Measurements from ENCODE around the gene TRIM38. TPM values are rescaled to one million over a fixed set of nuclear protein-coding genes. Genes with fewer than 3 reads are reported as not detected.

TRIM38 gene
- total RNA-seq, 1 experiment from 2014 or later: 17.0 TPM

GRCh38 chr6:26021001-26021349 is 58.4 kb downstream of the TRIM38 start:
- Histone ChIP-seq H2AFZ (ENCODE audit: low read length) (no peak overlapping the region), H3K36me3 (ENCODE audit: insufficient read depth, low read length) (no peaks in the 10 kb centered on the region), H3K9me3 (ENCODE audit: low read length) (no peaks in the 10 kb centered on the region), H3K4me3 (ENCODE audit: low read length) (peak overlapping the region; percentile 83), H3K27me3 (ENCODE audit: low read length) (no peaks in the 10 kb centered on the region), H3K27ac (ENCODE audit: low read length) (peak overlapping the region; percentile 93), H3K9me2 (replicated peaks; ENCODE audit: insufficient read depth, low read length) (no peaks in the 10 kb centered on the region), H4K20me1 (ENCODE audit: insufficient read depth, low read depth, low read length) (no peaks in the 10 kb centered on the region), H3K9ac (ENCODE audit: low read length) (peak overlapping the region; percentile 95), H3K79me2 (ENCODE audit: low read length) (no peaks in the 10 kb centered on the region), H3K4me2 (ENCODE audit: low read depth, low read length, poor library complexity, severe bottlenecking) (peak overlapping the region; percentile 81), H3K4me1 (ENCODE audit: low read length) (peaks cover 27% of the 10 kb centered on the region)
- peak; percentile 88 for DNase-seq

GRCh38 chr6:26021350-26022131 is 58.9 kb downstream of the TRIM38 start:
- peaks cover 32% of the 10 kb centered on the region for H3K4me1 ChIP-seq (ENCODE audit: low read length)
- H3K36me3 ChIP-seq (ENCODE audit: insufficient read depth, low read length): no peaks in the 10 kb centered on the region
- H3K9me2 ChIP-seq (replicated peaks; ENCODE audit: insufficient read depth, low read length): no peaks in the 10 kb centered on the region
- H3K79me2 ChIP-seq (ENCODE audit: low read length): no peaks in the 10 kb centered on the region
- H2AFZ ChIP-seq (ENCODE audit: low read length): peak overlapping the region; percentile 29
- H3K4me2 ChIP-seq (ENCODE audit: low read depth, low read length, poor library complexity, severe bottlenecking): peak overlapping the region; percentile 81
- H3K9ac ChIP-seq (ENCODE audit: low read length): peak overlapping the region; percentile 95
- H4K20me1 ChIP-seq (ENCODE audit: insufficient read depth, low read depth, low read length): no peaks in the 10 kb centered on the region
- no peaks in the 10 kb centered on the region for H3K9me3 ChIP-seq (ENCODE audit: low read length)
- peak; percentile 98 for DNase-seq
- H3K4me3 ChIP-seq (ENCODE audit: low read length): peak overlapping the region; percentile 83
- peak overlapping the region; percentile 93 for H3K27ac ChIP-seq (ENCODE audit: low read length)
- no peaks in the 10 kb centered on the region for H3K27me3 ChIP-seq (ENCODE audit: low read length)

GRCh38 chr6:26022132-26022472 is 59.5 kb downstream of the TRIM38 start:
- no peaks in the 10 kb centered on the region for H3K9me2 ChIP-seq (replicated peaks; ENCODE audit: insufficient read depth, low read length)
- no peaks in the 10 kb centered on the region for H3K79me2 ChIP-seq (ENCODE audit: low read length)
- H3K4me1 ChIP-seq (ENCODE audit: low read length): peaks cover 37% of the 10 kb centered on the region
- peak overlapping the region; percentile 29 for H2AFZ ChIP-seq (ENCODE audit: low read length)
- no peaks in the 10 kb centered on the region for H3K9me3 ChIP-seq (ENCODE audit: low read length)
- DNase-seq: peak; percentile 87
- H3K27ac ChIP-seq (ENCODE audit: low read length): peak overlapping the region; percentile 93
- no peaks in the 10 kb centered on the region for H3K36me3 ChIP-seq (ENCODE audit: insufficient read depth, low read length)
- no peaks in the 10 kb centered on the region for H3K27me3 ChIP-seq (ENCODE audit: low read length)
- peak overlapping the region; percentile 95 for H3K9ac ChIP-seq (ENCODE audit: low read length)
- peak overlapping the region; percentile 81 for H3K4me2 ChIP-seq (ENCODE audit: low read depth, low read length, poor library complexity, severe bottlenecking)
- peak overlapping the region; percentile 83 for H3K4me3 ChIP-seq (ENCODE audit: low read length)
- H4K20me1 ChIP-seq (ENCODE audit: insufficient read depth, low read depth, low read length): no peaks in the 10 kb centered on the region

- H3K79me2 ChIP-seq (ENCODE audit: low read length): no peaks in the 10 kb centered on the region
- H3K27me3 ChIP-seq (ENCODE audit: low read length): no peaks in the 10 kb centered on the region
- H3K27ac ChIP-seq (ENCODE audit: low read length): peak overlapping the region; percentile 93; the same call in 1 of the 2 replicates
- peak overlapping the region; percentile 83 for H3K4me3 ChIP-seq (ENCODE audit: low read length)
- H3K4me2 ChIP-seq (ENCODE audit: low read depth, low read length, poor library complexity, severe bottlenecking): peak overlapping the region; percentile 81
- no peaks in the 10 kb centered on the region for H3K36me3 ChIP-seq (ENCODE audit: insufficient read depth, low read length)
- no peak overlapping the region for H2AFZ ChIP-seq (ENCODE audit: low read length)
- H4K20me1 ChIP-seq (ENCODE audit: insufficient read depth, low read depth, low read length): no peaks in the 10 kb centered on the region
- no peaks in the 10 kb centered on the region for H3K9me3 ChIP-seq (ENCODE audit: low read length)
- H3K9me2 ChIP-seq (replicated peaks; ENCODE audit: insufficient read depth, low read length): no peaks in the 10 kb centered on the region
- peak overlapping the region; percentile 41 for H3K9ac ChIP-seq (ENCODE audit: low read length)
- no peak for DNase-seq
- peaks cover 44% of the 10 kb centered on the region for H3K4me1 ChIP-seq (ENCODE audit: low read length)
Observed at GRCh38 chr6:26022737-26023136, 60.1 kb downstream of the TRIM38 start.

- Histone ChIP-seq H3K9ac (ENCODE audit: low read length) (no peak overlapping the region), H3K79me2 (ENCODE audit: low read length) (no peaks in the 10 kb centered on the region), H3K27me3 (ENCODE audit: low read length) (no peaks in the 10 kb centered on the region), H3K27ac (ENCODE audit: low read length) (no peak overlapping the region), H3K4me2 (ENCODE audit: low read depth, low read length, poor library complexity, severe bottlenecking) (no peak overlapping the region), H3K9me2 (replicated peaks; ENCODE audit: insufficient read depth, low read length) (no peaks in the 10 kb centered on the region), H3K36me3 (ENCODE audit: insufficient read depth, low read length) (no peaks in the 10 kb centered on the region), H4K20me1 (ENCODE audit: insufficient read depth, low read depth, low read length) (no peaks in the 10 kb centered on the region), H2AFZ (ENCODE audit: low read length) (no peak overlapping the region), H3K4me3 (ENCODE audit: low read length) (no peak overlapping the region), H3K4me1 (ENCODE audit: low read length) (peaks cover 53% of the 10 kb centered on the region), H3K9me3 (ENCODE audit: low read length) (no peaks in the 10 kb centered on the region)
- DNase-seq: no peak
Observed at GRCh38 chr6:26024651-26025046, 62.0 kb downstream of the TRIM38 start.

GRCh38 chr6:26025047-26025893 is 62.7 kb downstream of the TRIM38 start:
- Histone ChIP-seq H3K9me3 (ENCODE audit: low read length) (no peaks in the 10 kb centered on the region), H3K9me2 (replicated peaks; ENCODE audit: insufficient read depth, low read length) (no peaks in the 10 kb centered on the region), H3K36me3 (ENCODE audit: insufficient read depth, low read length) (no peaks in the 10 kb centered on the region), H3K79me2 (ENCODE audit: low read length) (no peaks in the 10 kb centered on the region), H2AFZ (ENCODE audit: low read length) (peak overlapping the region; percentile 38; the same call in 1 of the 2 replicates), H3K9ac (ENCODE audit: low read length) (peak overlapping the region; percentile 71), H4K20me1 (ENCODE audit: insufficient read depth, low read depth, low read length) (no peaks in the 10 kb centered on the region), H3K4me3 (ENCODE audit: low read length) (peak overlapping the region; percentile 70; the same call in 1 of the 2 replicates), H3K4me1 (ENCODE audit: low read length) (peaks cover 58% of the 10 kb centered on the region), H3K27ac (ENCODE audit: low read length) (peak overlapping the region; percentile 82; the same call in 1 of the 2 replicates), H3K27me3 (ENCODE audit: low read length) (no peaks in the 10 kb centered on the region), H3K4me2 (ENCODE audit: low read depth, low read length, poor library complexity, severe bottlenecking) (peak overlapping the region; percentile 88)
- DNase-seq: no peak

GRCh38 chr6:26025894-26026832 is 63.6 kb downstream of the TRIM38 start:
- Histone ChIP-seq H3K4me2 (ENCODE audit: low read depth, low read length, poor library complexity, severe bottlenecking) (peak overlapping the region; percentile 88), H3K27ac (ENCODE audit: low read length) (peak overlapping the region; percentile 82), H4K20me1 (ENCODE audit: insufficient read depth, low read depth, low read length) (no peaks in the 10 kb centered on the region), H3K9me3 (ENCODE audit: low read length) (no peaks in the 10 kb centered on the region), H3K27me3 (ENCODE audit: low read length) (no peaks in the 10 kb centered on the region), H3K36me3 (ENCODE audit: insufficient read depth, low read length) (no peaks in the 10 kb centered on the region), H3K79me2 (ENCODE audit: low read length) (no peaks in the 10 kb centered on the region), H3K9me2 (replicated peaks; ENCODE audit: insufficient read depth, low read length) (no peaks in the 10 kb centered on the region), H3K4me3 (ENCODE audit: low read length) (peak overlapping the region; percentile 70), H2AFZ (ENCODE audit: low read length) (peak overlapping the region; percentile 85; the same call in 1 of the 2 replicates), H3K9ac (ENCODE audit: low read length) (peak overlapping the region; percentile 71), H3K4me1 (ENCODE audit: low read length) (peaks cover 55% of the 10 kb centered on the region)
- DNase-seq: peak; percentile 97
